Osteoblast (primary cell): ENCODE results near the gene RYR2. TPM values are rescaled to one million over a fixed set of nuclear protein-coding genes. Genes with fewer than 3 reads are reported as not detected.

Experiments
- DNase-seq: peaks from one replicate; pipeline ENCODE4 v3.0.0; 2011; ENCODE audit warnings: low spot score, mixed read lengths; ENCODE audit not compliant: insufficient read length; ENCODE audit errors: missing footprints
- H2AFZ ChIP-seq: 2 replicates; pipeline ENCODE4 v1.6.0; 2011; ENCODE audit warnings: mild to moderate bottlenecking, low read length
- H3K27ac ChIP-seq: 2 replicates; pipeline ENCODE4 v1.5.1; 2011; ENCODE audit warnings: mild to moderate bottlenecking, low read depth, low read length, moderate library complexity
- H3K27me3 ChIP-seq: 2 replicates; pipeline ENCODE4 v1.6.0; 2012; ENCODE audit warnings: mild to moderate bottlenecking, control low read depth, inconsistent platforms, low read length, moderate library complexity; ENCODE audit not compliant: insufficient read depth
- H3K36me3 ChIP-seq: 2 replicates; pipeline ENCODE4 v1.5.1; 2011; ENCODE audit warnings: mild to moderate bottlenecking, low read length, control low read depth, moderate library complexity; ENCODE audit not compliant: insufficient read depth
- H3K4me1 ChIP-seq: 2 replicates; pipeline ENCODE4 v1.5.1; 2011; ENCODE audit warnings: mild to moderate bottlenecking, low read length, control low read depth, moderate library complexity; ENCODE audit not compliant: insufficient read depth
- H3K4me2 ChIP-seq: 2 replicates; pipeline ENCODE4 v1.6.0; 2011; ENCODE audit warnings: mild to moderate bottlenecking, low read length; ENCODE audit not compliant: insufficient read depth
- H3K4me3 ChIP-seq: fragments of 200-600 bp; sonication (generic); 3 replicates; pipeline ENCODE4 v1.5.1; 2012; ENCODE audit warnings: mild to moderate bottlenecking, low read length, inconsistent platforms; ENCODE audit not compliant: insufficient read depth
- H3K79me2 ChIP-seq: 2 replicates; pipeline ENCODE4 v1.6.0; 2012; ENCODE audit warnings: mild to moderate bottlenecking, low read length, control low read depth, inconsistent platforms; ENCODE audit not compliant: insufficient read depth
- H3K9me3 ChIP-seq: 2 replicates; pipeline ENCODE4 v1.5.1; 2011; ENCODE audit warnings: low read depth, low read length, control low read depth
- H4K20me1 ChIP-seq: 2 replicates; pipeline ENCODE4 v1.6.0; 2012; ENCODE audit warnings: mild to moderate bottlenecking, low read length, control low read depth; ENCODE audit not compliant: insufficient read depth
- total RNA-seq: library from RNA; depleted of rRNA; stranded (reverse); fragments of >200 nt; gene quantifications from 2 replicates; pipeline ENCODE4 v1.2.3, GENCODE V29; 2012
- TF ChIP-seq, protein P1 (sequence below): IDR thresholded peaks from 2 replicates; pipeline ENCODE4 v1.5.1; 2011; ENCODE audit warnings: mild to moderate bottlenecking, low read depth, low read length, moderate library complexity; ENCODE audit errors: extremely low read depth

RYR2 gene
- total RNA-seq, 1 donor: not detected

DNA sequence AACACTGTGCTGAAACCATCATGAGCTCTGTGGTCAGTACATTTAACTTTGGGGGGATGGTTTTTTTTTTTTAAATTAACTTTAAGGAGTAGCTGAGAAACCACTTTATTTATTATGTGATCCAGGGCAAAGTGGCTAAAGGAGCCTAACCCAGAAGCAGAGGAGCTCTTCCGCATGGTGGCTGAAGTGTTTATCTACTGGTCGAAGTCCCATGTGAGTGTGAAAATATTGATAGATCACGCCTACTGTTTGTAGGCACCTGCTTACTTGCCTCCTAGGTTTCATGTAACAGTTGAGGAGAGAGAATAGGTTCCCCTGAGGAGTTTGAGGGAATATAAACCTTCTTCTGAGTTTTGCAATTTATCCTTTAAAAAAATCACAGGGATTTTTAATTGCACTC lies 667.4 kb downstream of the RYR2 start:
- no peaks in the 10 kb centered on the region for H3K79me2 ChIP-seq
- no peaks in the 10 kb centered on the region for H3K4me1 ChIP-seq
- no peaks in the 10 kb centered on the region for H3K36me3 ChIP-seq
- H3K4me2 ChIP-seq: no peak overlapping the region
- TF ChIP-seq, protein P1, sequence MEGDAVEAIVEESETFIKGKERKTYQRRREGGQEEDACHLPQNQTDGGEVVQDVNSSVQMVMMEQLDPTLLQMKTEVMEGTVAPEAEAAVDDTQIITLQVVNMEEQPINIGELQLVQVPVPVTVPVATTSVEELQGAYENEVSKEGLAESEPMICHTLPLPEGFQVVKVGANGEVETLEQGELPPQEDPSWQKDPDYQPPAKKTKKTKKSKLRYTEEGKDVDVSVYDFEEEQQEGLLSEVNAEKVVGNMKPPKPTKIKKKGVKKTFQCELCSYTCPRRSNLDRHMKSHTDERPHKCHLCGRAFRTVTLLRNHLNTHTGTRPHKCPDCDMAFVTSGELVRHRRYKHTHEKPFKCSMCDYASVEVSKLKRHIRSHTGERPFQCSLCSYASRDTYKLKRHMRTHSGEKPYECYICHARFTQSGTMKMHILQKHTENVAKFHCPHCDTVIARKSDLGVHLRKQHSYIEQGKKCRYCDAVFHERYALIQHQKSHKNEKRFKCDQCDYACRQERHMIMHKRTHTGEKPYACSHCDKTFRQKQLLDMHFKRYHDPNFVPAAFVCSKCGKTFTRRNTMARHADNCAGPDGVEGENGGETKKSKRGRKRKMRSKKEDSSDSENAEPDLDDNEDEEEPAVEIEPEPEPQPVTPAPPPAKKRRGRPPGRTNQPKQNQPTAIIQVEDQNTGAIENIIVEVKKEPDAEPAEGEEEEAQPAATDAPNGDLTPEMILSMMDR: no peak
- no peaks in the 10 kb centered on the region for H3K27me3 ChIP-seq
- no peak overlapping the region for H2AFZ ChIP-seq
- no peaks in the 10 kb centered on the region for H4K20me1 ChIP-seq
- peaks cover 3% of the 10 kb centered on the region for H3K9me3 ChIP-seq
- H3K27ac ChIP-seq: no peak overlapping the region
- H3K4me3 ChIP-seq: no peak overlapping the region
- DNase-seq: peak; percentile 11

DNA sequence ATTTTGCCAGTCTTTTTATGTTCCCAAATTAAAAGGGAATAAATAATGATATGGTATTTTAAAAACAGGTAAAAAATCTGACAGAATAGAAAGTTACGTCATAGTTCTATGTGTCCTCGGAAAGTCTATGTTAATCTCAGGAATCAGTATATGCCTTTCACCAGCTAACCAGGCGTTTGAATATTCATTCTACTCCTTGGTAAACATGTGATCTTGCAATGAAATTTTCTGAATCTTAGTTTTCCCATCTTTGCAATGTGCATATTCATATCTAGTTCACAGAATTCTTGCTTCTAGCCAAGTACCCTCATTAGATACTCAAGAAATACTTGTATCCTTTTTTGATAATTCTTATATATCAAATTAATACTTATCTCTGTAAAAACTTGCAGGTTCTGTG lies 669.3 kb downstream of the RYR2 start:
- TF ChIP-seq, protein P1: no peak
- DNase-seq: no peak
- Histone ChIP-seq H2AFZ (no peak overlapping the region), H3K4me3 (no peak overlapping the region), H3K79me2 (no peaks in the 10 kb centered on the region), H3K36me3 (no peaks in the 10 kb centered on the region), H4K20me1 (no peaks in the 10 kb centered on the region), H3K27me3 (no peaks in the 10 kb centered on the region), H3K4me1 (no peaks in the 10 kb centered on the region), H3K9me3 (no peaks in the 10 kb centered on the region), H3K4me2 (no peak overlapping the region), H3K27ac (no peak overlapping the region)

DNA sequence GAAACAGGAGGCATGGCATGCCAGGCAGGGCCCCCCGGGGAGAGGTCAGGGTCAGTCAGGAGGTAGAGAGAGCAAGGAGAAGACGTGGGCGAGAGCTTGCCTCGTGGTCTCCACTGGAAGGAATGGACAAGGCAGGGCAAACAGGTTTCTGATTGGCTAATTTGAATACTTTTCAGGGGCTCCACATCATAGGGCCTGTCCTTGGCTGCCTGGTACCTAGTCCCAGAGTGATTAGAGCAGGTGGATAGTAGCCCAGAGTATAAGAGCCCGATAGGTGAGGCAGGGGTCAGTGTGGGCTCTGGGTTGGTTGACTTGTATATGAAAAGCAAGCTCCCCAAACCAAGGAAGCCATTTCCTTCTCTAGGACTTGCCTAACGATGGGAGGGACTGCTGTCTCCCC lies 670.1 kb downstream of the RYR2 start:
- Histone ChIP-seq H3K27me3 (no peaks in the 10 kb centered on the region), H3K4me1 (no peaks in the 10 kb centered on the region), H3K79me2 (no peaks in the 10 kb centered on the region), H3K4me3 (no peak overlapping the region), H4K20me1 (no peaks in the 10 kb centered on the region), H3K27ac (no peak overlapping the region), H3K9me3 (no peaks in the 10 kb centered on the region), H3K4me2 (no peak overlapping the region), H3K36me3 (no peaks in the 10 kb centered on the region), H2AFZ (no peak overlapping the region)
- TF ChIP-seq, protein P1: no peak
- no peak for DNase-seq

DNA sequence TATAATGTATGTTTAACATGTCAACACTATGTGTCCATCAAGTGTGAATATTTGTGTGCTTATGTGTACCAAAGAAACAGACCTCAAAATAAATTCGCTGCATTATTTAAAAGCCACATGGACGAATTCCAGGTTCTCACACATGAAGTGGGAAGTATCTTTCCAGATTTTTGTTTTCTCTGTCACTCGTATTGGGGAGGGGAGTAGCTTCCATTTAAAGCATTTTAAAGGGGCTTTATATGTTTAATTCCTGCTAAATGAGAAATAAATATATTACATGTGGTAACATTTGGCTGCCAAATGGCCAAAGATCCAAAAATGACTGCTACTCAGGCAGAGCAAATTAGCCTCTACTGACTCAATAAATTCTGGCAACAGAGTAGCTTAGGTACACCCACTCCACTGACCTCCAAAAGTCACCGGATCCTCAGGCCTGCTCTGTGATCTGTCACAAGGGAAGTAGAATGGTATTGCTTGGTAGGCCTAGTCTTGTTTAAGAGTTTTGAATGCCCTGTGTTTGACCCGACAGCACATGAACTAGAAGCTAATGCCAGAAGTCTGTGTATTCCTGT lies 670.7 kb downstream of the RYR2 start:
- Histone ChIP-seq H3K27ac (no peak overlapping the region), H3K79me2 (no peaks in the 10 kb centered on the region), H3K9me3 (no peaks in the 10 kb centered on the region), H3K4me2 (no peak overlapping the region), H3K4me1 (no peaks in the 10 kb centered on the region), H3K36me3 (no peaks in the 10 kb centered on the region), H3K27me3 (no peaks in the 10 kb centered on the region), H2AFZ (no peak overlapping the region), H4K20me1 (no peaks in the 10 kb centered on the region), H3K4me3 (no peak overlapping the region)
- TF ChIP-seq, protein P1: no peak
- DNase-seq: no peak
